GM19463 (cell line): Measurements from ENCODE around the gene INSIG1.

ENCODE experiments used
- ATAC-seq: cut with Tn5 transposase; IDR thresholded peaks from one replicate; pipeline ENCODE4 v1.9.1; 2021; ENCODE audit warnings: mild to moderate bottlenecking, moderate library complexity; ENCODE audit not compliant: unreplicated experiment

The INSIG1 gene

GRCh38 chr7:155284496-155285274 is 13.0 kb upstream of the INSIG1 start:
- ATAC-seq, result no peak

GRCh38 chr7:155285423-155285822 is 12.3 kb upstream of the INSIG1 start:
- no peak for ATAC-seq

GRCh38 chr7:155285833-155286232 is 11.8 kb upstream of the INSIG1 start:
- ATAC-seq, result no peak

GRCh38 chr7:155286686-155287085 is 11.0 kb upstream of the INSIG1 start:
- no peak for ATAC-seq

- ATAC-seq, result no peak
Measured at GRCh38 chr7:155287284-155287935, 10.3 kb upstream of the INSIG1 start.

DNA sequence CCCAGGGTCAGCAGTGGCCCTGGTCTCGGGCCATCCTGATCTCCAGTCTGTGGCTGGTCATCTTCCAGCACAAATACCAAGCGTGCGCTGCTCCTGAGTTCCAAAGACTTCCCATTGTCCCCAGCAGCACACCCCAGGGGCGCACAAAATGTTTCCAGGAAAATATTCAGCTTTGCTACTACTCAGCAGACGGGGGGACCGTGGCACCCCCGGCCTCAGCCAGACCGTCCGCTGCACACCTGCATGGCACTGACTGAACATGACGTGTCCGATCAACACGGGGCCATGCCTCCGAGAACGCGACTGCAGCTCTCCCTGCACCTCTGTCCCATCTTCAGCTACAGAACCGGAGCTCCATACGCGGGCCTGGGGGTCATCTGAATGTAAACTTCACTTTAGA is 9.6 kb upstream of the INSIG1 start:
- no peak for ATAC-seq

GRCh38 chr7:155289107-155289506 is 8.6 kb upstream of the INSIG1 start:
- ATAC-seq, result no peak

- no peak for ATAC-seq
Measured at GRCh38 chr7:155289949-155290501, 7.7 kb upstream of the INSIG1 start.

- peak; percentile 52 for ATAC-seq
Measured at GRCh38 chr7:155291045-155291530, 6.6 kb upstream of the INSIG1 start.

DNA sequence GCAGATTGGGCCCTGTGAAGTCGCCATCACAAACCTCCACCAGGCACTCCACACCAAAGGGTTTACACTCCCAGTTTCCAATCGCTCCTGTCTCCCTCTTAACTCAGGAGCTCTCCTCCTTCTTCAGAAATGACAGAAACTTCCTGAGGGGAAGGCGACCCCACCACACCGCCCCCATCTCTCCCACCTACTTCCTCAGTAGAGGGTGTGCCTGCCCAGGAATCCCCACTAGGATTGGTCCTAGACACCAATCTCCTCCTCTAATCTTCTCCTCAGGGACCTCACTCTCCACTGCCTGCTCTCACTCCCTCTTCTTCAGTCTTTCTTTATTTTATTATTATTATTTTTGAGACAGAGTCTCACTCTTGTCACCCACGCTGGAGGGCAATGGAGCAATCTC is 5.9 kb upstream of the INSIG1 start:
- no peak for ATAC-seq

DNA sequence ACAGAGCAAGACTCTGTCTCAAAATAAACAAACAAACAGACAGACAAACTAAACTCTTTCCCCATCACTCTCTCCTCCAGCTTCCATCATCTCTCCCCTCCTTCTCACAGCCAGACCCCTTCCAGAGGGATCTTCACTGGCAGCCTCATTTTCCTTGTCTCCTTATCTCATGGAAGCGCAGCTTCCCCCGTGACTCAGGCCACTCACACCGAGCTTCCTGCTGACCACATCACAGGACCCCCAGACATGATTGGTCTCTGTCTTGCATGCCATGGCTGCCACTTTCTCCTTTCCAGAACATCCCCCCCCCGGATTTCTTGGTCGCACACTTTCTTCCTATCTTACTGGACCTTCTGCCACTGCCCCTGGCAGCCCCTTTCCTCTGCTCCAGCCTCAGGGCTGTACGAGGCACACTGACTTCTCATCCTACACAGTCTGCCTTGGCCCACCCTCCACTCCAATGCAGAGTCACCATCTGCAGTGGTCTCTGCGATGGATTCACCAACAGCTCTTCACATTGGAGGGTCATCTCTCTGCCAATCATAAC is 4.9 kb upstream of the INSIG1 start:
- ATAC-seq, result no peak

GRCh38 chr7:155293721-155294510 is 3.8 kb upstream of the INSIG1 start:
- ATAC-seq, result no peak

DNA sequence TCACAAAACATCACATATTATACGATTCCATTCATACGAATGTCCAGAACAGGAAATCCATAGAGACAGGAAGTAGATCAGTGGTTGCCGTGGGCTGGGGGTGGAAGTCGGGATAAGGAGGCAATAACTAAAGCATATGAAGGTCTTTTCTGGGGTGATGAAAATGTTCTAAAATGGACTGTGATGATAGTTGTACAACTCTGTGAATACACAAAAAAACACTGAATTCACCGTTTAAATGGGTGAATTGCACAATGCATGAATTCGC is 3.2 kb upstream of the INSIG1 start:
- ATAC-seq, result no peak

DNA sequence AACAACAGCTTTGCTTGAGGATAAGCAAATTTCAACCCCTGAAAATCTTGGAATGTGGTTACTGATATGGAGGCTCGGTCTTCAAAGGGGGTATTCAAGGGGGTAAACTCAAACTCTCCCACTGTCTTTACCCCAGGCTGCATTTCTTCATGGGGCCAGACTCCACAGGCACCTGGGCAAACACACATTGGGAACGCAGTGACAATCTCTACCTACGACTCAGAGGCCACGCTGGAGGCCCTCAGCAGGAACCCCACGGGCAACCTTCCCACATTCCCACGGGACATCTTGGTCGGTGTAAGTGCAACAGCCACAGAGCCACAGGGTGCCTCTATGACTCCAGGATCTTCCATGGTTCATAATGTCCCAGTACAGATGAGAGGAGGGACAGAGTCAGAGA is 2.2 kb upstream of the INSIG1 start:
- no peak for ATAC-seq

GRCh38 chr7:155296006-155296787 is 1.5 kb upstream of the INSIG1 start:
- ATAC-seq, result no peak

GRCh38 chr7:155296788-155297516 is 726 bp upstream of the INSIG1 start:
- ATAC-seq, result peak; percentile 34

DNA sequence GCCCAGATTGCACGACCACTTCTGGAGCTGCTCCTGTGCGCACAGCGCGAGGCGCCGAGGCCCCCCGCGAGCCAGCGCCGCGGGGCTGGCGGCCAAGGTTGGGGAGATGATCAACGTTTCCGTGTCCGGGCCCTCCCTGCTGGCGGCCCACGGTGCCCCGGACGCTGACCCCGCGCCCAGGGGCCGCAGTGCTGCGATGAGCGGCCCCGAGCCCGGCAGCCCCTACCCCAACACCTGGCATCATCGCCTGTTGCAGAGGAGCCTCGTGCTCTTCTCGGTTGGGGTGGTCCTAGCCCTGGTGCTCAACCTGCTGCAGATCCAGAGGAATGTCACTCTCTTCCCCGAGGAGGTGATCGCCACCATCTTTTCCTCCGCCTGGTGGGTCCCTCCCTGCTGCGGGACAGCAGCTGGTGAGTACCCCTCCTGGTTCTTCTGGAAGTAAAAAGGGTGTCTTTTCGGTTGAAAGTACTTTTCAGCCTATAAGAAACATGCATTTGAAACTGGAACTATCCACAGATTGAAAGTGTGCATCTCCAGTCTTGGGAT is 683 bp downstream of the INSIG1 start:
- no peak for ATAC-seq

GRCh38 chr7:155298834-155299534 is 1.3 kb downstream of the INSIG1 start:
- ATAC-seq, result peak; percentile 63
